IPS-15b (cell line): Measurements from ENCODE around the gene TIMM22.
"Not testable (repeated sequence)": the region's sequence is repeated elsewhere in the genome, so short reads cannot be mapped to it uniquely, and the experiment has no call there.

Source experiments
- H3K27me3 ChIP-seq: one replicate; pipeline ENCODE4 v1.6.1; 2013; ENCODE audit warnings: low read length; ENCODE audit not compliant: control insufficient read depth, insufficient read depth
- H3K36me3 ChIP-seq: one replicate; pipeline ENCODE4 v1.6.1; 2013; ENCODE audit warnings: low read length; ENCODE audit not compliant: control insufficient read depth, insufficient read depth
- H3K4me1 ChIP-seq: one replicate; pipeline ENCODE4 v1.6.1; 2013; ENCODE audit warnings: mild to moderate bottlenecking, low read length; ENCODE audit not compliant: control insufficient read depth, insufficient read depth
- H3K4me3 ChIP-seq: one replicate; pipeline ENCODE4 v1.5.1; 2013; ENCODE audit warnings: low read depth, low read length
- H3K9ac ChIP-seq: one replicate; pipeline ENCODE4 v1.6.1; 2013; ENCODE audit warnings: low read depth, mild to moderate bottlenecking, low read length
- H3K9me3 ChIP-seq: one replicate; pipeline ENCODE4 v1.6.1; 2013; ENCODE audit warnings: mild to moderate bottlenecking, low read length; ENCODE audit not compliant: control insufficient read depth, insufficient read depth

Gene TIMM22

DNA sequence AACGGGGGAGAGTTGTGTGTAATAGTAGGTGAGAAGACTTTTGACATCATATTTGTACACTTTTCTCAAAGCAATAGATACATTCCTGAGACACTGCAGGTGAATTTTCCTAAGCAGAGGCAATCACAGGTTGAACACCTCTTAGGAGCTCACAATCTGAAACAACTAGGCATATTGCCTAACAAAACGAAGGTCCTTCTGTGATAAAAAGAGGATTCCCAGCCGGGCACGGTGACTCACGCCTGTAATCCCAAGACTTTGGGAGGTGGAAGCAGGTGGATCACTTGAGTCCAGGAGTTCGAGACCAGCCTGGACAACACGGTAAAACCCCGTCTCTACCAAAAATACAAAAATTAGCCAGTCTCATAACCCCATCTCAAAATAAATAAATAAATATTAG lies 34.8 kb upstream of the TIMM22 start:
- H3K4me1 ChIP-seq: peaks cover 17% of the 10 kb centered on the region
- H3K9me3 ChIP-seq: no peaks in the 10 kb centered on the region
- H3K9ac ChIP-seq: no peak overlapping the region
- H3K36me3 ChIP-seq: no peaks in the 10 kb centered on the region
- no peaks in the 10 kb centered on the region for H3K27me3 ChIP-seq
- no peak overlapping the region for H3K4me3 ChIP-seq

DNA sequence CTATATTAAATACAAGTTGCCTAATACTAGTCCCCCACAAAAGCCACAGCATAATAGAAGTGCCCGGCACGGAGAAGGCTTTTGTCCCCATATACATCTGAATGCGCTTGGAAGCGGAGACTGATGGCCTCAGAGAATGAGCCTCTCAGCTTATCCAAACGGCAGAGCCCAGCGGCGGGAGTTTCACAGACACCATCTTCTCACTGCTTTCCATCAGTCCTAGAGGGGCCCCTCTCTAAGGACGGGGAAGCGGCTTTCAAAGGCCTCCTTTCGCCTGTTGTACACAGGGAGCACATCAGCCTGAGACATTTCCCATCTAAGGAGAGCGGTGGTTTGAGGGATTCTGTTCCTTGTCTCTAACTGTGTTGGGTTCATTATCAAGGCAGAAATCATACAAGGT lies 34.3 kb upstream of the TIMM22 start:
- H3K4me3 ChIP-seq: no peak overlapping the region
- H3K9ac ChIP-seq: no peak overlapping the region
- no peaks in the 10 kb centered on the region for H3K27me3 ChIP-seq
- no peaks in the 10 kb centered on the region for H3K9me3 ChIP-seq
- H3K4me1 ChIP-seq: peaks cover 17% of the 10 kb centered on the region
- H3K36me3 ChIP-seq: no peaks in the 10 kb centered on the region

- peaks cover 22% of the 10 kb centered on the region for H3K4me1 ChIP-seq
Measured at GRCh38 chr17:964876-965275, 32.1 kb upstream of the TIMM22 start.

GRCh38 chr17:965311-965989 lies 31.5 kb upstream of the TIMM22 start:
- Histone ChIP-seq H3K9me3 (no peaks in the 10 kb centered on the region), H3K4me1 (peaks cover 28% of the 10 kb centered on the region), H3K4me3 (no peak overlapping the region), H3K36me3 (no peaks in the 10 kb centered on the region), H3K27me3 (no peaks in the 10 kb centered on the region), H3K9ac (no peak overlapping the region)

More at GRCh38 chr17:964876-965275, 32.1 kb upstream of the TIMM22 start:
- H3K4me3 ChIP-seq: no peak overlapping the region
- H3K9ac ChIP-seq: peak overlapping the region; percentile 48
- no peaks in the 10 kb centered on the region for H3K27me3 ChIP-seq
- H3K36me3 ChIP-seq: no peaks in the 10 kb centered on the region
- H3K9me3 ChIP-seq: no peaks in the 10 kb centered on the region

DNA sequence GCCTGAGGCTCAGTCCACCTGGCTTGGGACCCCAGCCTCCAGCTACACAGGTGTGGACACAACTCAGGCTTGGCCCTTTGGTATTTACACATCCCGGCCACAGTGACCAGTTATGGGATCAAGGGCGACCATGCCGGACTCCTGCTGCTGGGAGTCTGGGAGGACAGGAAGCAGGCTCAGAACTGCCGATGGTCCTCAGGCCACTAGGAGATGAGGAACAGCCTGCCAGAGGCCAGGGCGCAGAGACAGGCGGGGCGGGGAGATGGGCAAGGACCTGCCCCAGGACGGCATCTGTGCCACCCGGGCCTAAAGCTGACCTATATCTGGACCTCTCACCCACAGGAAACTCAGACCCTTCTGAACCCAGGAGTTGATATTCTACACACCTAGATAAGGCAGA lies 29.8 kb upstream of the TIMM22 start:
- Histone ChIP-seq H3K9ac (no peak overlapping the region), H3K4me3 (no peak overlapping the region), H3K27me3 (no peaks in the 10 kb centered on the region), H3K4me1 (peaks cover 32% of the 10 kb centered on the region), H3K36me3 (no peaks in the 10 kb centered on the region), H3K9me3 (no peaks in the 10 kb centered on the region)

GRCh38 chr17:968812-969730 lies 27.9 kb upstream of the TIMM22 start:
- Histone ChIP-seq H3K9ac (no peak overlapping the region), H3K4me1 (peaks cover 25% of the 10 kb centered on the region), H3K27me3 (no peaks in the 10 kb centered on the region), H3K36me3 (no peaks in the 10 kb centered on the region), H3K4me3 (no peak overlapping the region), H3K9me3 (no peaks in the 10 kb centered on the region)

DNA sequence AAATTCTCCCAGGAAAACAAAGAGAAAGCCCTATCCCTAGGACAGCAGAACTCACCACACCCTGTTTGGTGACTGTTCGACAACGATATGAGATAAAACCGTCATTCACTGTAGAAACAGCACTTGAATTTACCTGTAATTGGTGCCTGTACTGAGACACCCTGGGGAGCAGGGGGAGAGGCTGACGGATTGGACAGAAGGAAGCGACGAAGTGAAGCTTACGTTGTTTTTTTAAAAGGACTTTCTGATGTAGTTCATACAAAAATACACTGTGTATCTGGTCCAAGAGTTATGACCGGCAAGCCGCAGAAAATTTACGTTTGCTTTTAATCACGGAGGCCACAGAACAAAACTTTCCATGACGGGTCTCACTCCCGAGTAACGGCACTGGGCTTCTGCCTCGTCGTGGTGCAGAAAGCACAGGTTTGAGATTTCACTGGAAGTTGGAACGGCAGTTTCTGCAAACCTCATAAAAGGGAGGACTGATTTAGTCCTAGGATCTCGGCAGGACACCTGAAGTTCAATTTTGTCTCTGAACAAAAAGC lies 27.0 kb upstream of the TIMM22 start:
- H3K36me3 ChIP-seq: no peaks in the 10 kb centered on the region
- no peak overlapping the region for H3K4me3 ChIP-seq
- peaks cover 22% of the 10 kb centered on the region for H3K4me1 ChIP-seq
- H3K9ac ChIP-seq: no peak overlapping the region
- no peaks in the 10 kb centered on the region for H3K27me3 ChIP-seq
- no peaks in the 10 kb centered on the region for H3K9me3 ChIP-seq

- H3K27me3 ChIP-seq: no peaks in the 10 kb centered on the region
- H3K9ac ChIP-seq: no peak overlapping the region
- H3K4me1 ChIP-seq: peaks cover 17% of the 10 kb centered on the region
Measured at GRCh38 chr17:970364-970763, 26.6 kb upstream of the TIMM22 start.

DNA sequence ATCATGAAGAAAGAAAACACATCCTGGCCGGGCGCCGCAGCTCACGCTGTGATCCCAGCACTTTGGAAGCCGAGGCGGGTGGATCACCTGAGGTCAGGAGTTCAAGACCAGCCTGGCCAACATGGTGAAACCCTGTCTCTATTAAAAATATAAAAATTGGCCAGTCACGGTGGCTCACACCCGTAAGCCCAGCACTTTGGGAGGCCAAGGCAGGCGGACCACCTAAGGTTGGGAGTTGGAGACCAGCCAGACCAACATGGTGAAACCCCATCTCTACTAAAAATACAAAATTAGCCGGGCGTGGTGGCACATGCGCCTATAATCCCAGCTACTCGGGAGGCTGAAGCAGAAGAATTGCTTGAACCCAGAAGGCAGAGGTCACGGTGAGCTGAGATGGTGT lies 25.1 kb upstream of the TIMM22 start:
- not testable (repeated sequence) for H3K4me3 ChIP-seq, H3K9me3 ChIP-seq, H3K36me3 ChIP-seq, H3K27me3 ChIP-seq, H3K9ac ChIP-seq
- H3K4me1 ChIP-seq: peaks cover 27% of the 10 kb centered on the region

More at GRCh38 chr17:970364-970763, 26.6 kb upstream of the TIMM22 start:
- Histone ChIP-seq H3K9me3 (no peaks in the 10 kb centered on the region), H3K36me3 (no peaks in the 10 kb centered on the region), H3K4me3 (no peak overlapping the region)

- H3K9me3 ChIP-seq: no peaks in the 10 kb centered on the region
- no peak overlapping the region for H3K9ac ChIP-seq
- H3K36me3 ChIP-seq: no peaks in the 10 kb centered on the region
- no peak overlapping the region for H3K4me3 ChIP-seq
- H3K4me1 ChIP-seq: peaks cover 37% of the 10 kb centered on the region
- H3K27me3 ChIP-seq: no peaks in the 10 kb centered on the region
Measured at GRCh38 chr17:973053-973452, 23.9 kb upstream of the TIMM22 start.

DNA sequence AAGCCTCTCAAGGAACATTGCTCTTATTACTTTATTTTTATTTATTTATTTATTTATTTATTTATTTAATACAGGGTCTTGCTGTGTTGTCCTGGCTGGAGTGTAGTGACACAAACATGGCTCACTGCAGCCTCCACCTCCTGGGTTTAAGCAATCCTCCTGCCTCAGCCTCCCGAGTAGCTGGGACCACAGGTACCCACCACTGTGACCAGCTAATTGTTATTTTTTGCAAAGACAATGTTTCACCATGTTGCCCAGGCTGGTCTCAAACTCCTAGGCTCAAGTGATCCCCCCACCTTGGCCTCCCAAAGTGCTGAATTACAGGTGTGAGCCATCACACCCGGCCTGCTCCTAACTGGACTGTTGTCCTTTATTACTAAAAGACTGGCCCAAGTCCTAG lies 22.2 kb upstream of the TIMM22 start:
- H3K4me3 ChIP-seq, H3K27me3 ChIP-seq, H3K36me3 ChIP-seq, H3K9me3 ChIP-seq, H3K9ac ChIP-seq: not testable (repeated sequence)
- peaks cover 33% of the 10 kb centered on the region for H3K4me1 ChIP-seq
